OCI-LY7 (cell line): Measurements from ENCODE around the gene KAT6B. TPM values are rescaled to one million over a fixed set of nuclear protein-coding genes. Genes with fewer than 3 reads are reported as not detected.

Experiments
- BruUV-seq: library from RNA; stranded (reverse); fragments of 400-500 nt; replicated peaks from 2 replicates; lab custom pipeline; 2021; lab: Mats Ljungman, UMichigan
- CTCF ChIA-PET: fragments of 300-600 bp; sonication (Branson Sonifier 250); formaldehyde crosslinking; loops from one replicate; lab custom pipeline; 2022; ENCODE audit warnings: antibody characterized with exemption; ENCODE audit not compliant: unreplicated experiment; lab: Charles Lee
- POLR2A ChIA-PET: fragments of 300-600 bp; sonication (Branson Sonifier 250); formaldehyde crosslinking; loops from one replicate; lab custom pipeline; 2022; ENCODE audit warnings: antibody characterized with exemption; lab: Charles Lee
- DNase-seq: peaks from one replicate; pipeline ENCODE4 v3.0.0-alpha.2; 2015; ENCODE audit warnings: low spot score
- H2AFZ ChIP-seq: fragments of 200-600 bp; sonication (generic), shearing (Covaris generic); 2 replicates; pipeline ENCODE4 v1.6.1; 2014; ENCODE audit warnings: mild to moderate bottlenecking, antibody characterized with exemption, low read length, moderate library complexity
- H3K27ac ChIP-seq: fragments of 200-600 bp; sonication (generic); 2 replicates; pipeline ENCODE4 v1.5.1; 2014; ENCODE audit warnings: mixed run types, low read depth, mild to moderate bottlenecking, moderate library complexity, low read length, inconsistent platforms; ENCODE audit not compliant: poor library complexity, severe bottlenecking
- H3K36me3 ChIP-seq: fragments of 200-600 bp; sonication (generic); 2 replicates; pipeline ENCODE4 v1.6.1; 2014; ENCODE audit warnings: mild to moderate bottlenecking, antibody characterized with exemption, low read length, moderate library complexity, mixed read lengths; ENCODE audit not compliant: insufficient read depth
- H3K4me1 ChIP-seq: fragments of 200-600 bp; sonication (generic); 2 replicates; pipeline ENCODE4 v1.5.1; 2014; ENCODE audit warnings: mild to moderate bottlenecking, low read length; ENCODE audit not compliant: insufficient read depth, poor library complexity, severe bottlenecking
- H3K4me2 ChIP-seq: fragments of 200-600 bp; sonication (generic); 2 replicates; pipeline ENCODE4 v1.6.1; 2014; ENCODE audit warnings: mild to moderate bottlenecking, low read length
- H3K4me3 ChIP-seq: fragments of 200-600 bp; sonication (generic); 2 replicates; pipeline ENCODE4 v1.5.1; 2014; ENCODE audit warnings: mild to moderate bottlenecking, low read depth, low read length; ENCODE audit not compliant: poor library complexity, severe bottlenecking
- H3K79me2 ChIP-seq: fragments of 200-600 bp; sonication (generic); 2 replicates; pipeline ENCODE4 v1.6.1; 2016; ENCODE audit warnings: low read depth, mild to moderate bottlenecking, low read length, moderate library complexity, mixed read lengths; ENCODE audit not compliant: insufficient read depth
- H3K9me2 ChIP-seq: fragments of 200-600 bp; sonication (generic); 2 replicates; pipeline ENCODE4 v1.6.1; 2016; ENCODE audit warnings: mild to moderate bottlenecking, low read length, mixed read lengths; ENCODE audit not compliant: insufficient read depth
- H3K9me3 ChIP-seq: fragments of 200-600 bp; sonication (generic); 2 replicates; pipeline ENCODE4 v1.6.1; 2014; ENCODE audit warnings: mild to moderate bottlenecking, mixed run types, low read length, mixed read lengths
- H4K20me1 ChIP-seq: fragments of 200-600 bp; sonication (generic); 2 replicates; pipeline ENCODE4 v1.6.1; 2014; ENCODE audit warnings: mild to moderate bottlenecking, antibody characterized with exemption, low read length, moderate library complexity, mixed read lengths; ENCODE audit not compliant: insufficient read depth
- CTCF ChIP-seq: fragments of 200-600 bp; sonication (generic); conservative IDR thresholded peaks from 2 replicates; pipeline ENCODE4 v1.5.1; 2014; ENCODE audit warnings: mild to moderate bottlenecking, antibody characterized with exemption, low read length, moderate library complexity, mixed read lengths
- EZH2phosphoT487 ChIP-seq: fragments of 200-600 bp; sonication (generic); IDR thresholded peaks from 2 replicates; pipeline ENCODE4 v1.6.1; 2018; ENCODE audit warnings: low read depth, borderline replicate concordance, mild to moderate bottlenecking, mixed run types, antibody characterized with exemption, low read length, moderate library complexity, mixed read lengths
- intact Hi-C: fragments of 100-400 bp; cut with micrococcal nuclease; formaldehyde crosslinking; loops from one replicate; pipeline ENCODE4 v1.10.0; 2022; ENCODE audit not compliant: unreplicated experiment
- total RNA-seq, 2 experiments: library from RNA; depleted of rRNA in 1 of 2; stranded (reverse); fragments of >200 nt in 1 of 2; shearing (Covaris generic) in 1 of 2; gene quantifications; 2 replicates each; pipeline ENCODE4 v1.2.3, GENCODE V29; 2014 to 2022

KAT6B gene
- total RNA-seq, 2 experiments from 2014 or later: 20.8 to 40.8 TPM

DNA sequence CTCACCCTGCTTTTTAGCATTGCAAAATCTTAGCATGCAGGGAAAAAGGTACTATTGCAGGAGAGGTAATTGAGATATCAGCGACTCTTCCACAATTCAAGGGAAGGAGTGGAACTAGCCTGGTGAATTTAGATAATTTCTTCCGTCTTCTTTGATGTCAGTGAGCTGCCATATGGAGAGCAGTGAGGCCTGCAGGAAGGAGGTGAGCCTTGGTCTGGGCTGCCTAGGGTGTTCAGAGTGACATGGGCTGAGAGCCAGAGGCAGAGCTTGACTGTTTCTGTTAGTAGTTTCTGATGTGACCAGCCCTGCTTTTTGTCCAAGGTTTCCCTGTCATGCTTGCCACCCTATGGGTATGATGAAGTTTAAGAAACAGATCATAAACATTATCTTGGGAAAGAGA lies 28.6 kb downstream of the KAT6B start:
- peak overlapping the region; percentile 79; the same call in 1 of the 2 replicates for H2AFZ ChIP-seq
- peak; percentile 66 for DNase-seq
- peak overlapping the region; percentile 77 for H3K4me2 ChIP-seq
- POLR2A ChIA-PET: interaction anchor here (0.8 to 1.3 kb wide), 5 partner anchors 8 to 845 kb away, joined by 3 to 5 read pairs (median 3); no protein-coding TSS in a partner anchor
- no peaks in the 10 kb centered on the region for H3K9me2 ChIP-seq
- peaks cover 76% of the 10 kb centered on the region for H3K79me2 ChIP-seq
- CTCF ChIA-PET: interaction anchor here (0.6 kb wide), 1 partner anchor 356 kb away, joined by 11 read pairs; the partner anchor contains the start of gene VDAC2
- peaks cover 40% of the 10 kb centered on the region for H3K4me1 ChIP-seq
- no TSS peak for BruUV-seq
- H3K27ac ChIP-seq: peak overlapping the region; percentile 71
- TF ChIP-seq CTCF: no peak
- no peak for TF ChIP-seq EZH2phosphoT487
- peak overlapping the region; percentile 46 for H3K4me3 ChIP-seq
- no peaks in the 10 kb centered on the region for H4K20me1 ChIP-seq
- intact Hi-C loops: loop anchor here (2.0 kb wide), 1 partner anchor 28 kb away; the partner anchor contains the start of gene KAT6B
- no peaks in the 10 kb centered on the region for H3K9me3 ChIP-seq
- H3K36me3 ChIP-seq: peaks cover 6% of the 10 kb centered on the region; the same call in 1 of the 2 replicates

GRCh38 chr10:74855439-74855838 lies 29.0 kb downstream of the KAT6B start:
- Histone ChIP-seq H3K4me2 (peak overlapping the region; percentile 77), H3K4me1 (peaks cover 40% of the 10 kb centered on the region), H3K9me2 (no peaks in the 10 kb centered on the region), H3K27ac (peak overlapping the region; percentile 71), H2AFZ (peak overlapping the region; percentile 79; the same call in 1 of the 2 replicates), H3K9me3 (no peaks in the 10 kb centered on the region), H3K79me2 (peaks cover 72% of the 10 kb centered on the region), H3K4me3 (peak overlapping the region; percentile 46), H4K20me1 (no peaks in the 10 kb centered on the region), H3K36me3 (peaks cover 6% of the 10 kb centered on the region; the same call in 1 of the 2 replicates)
- no peak for DNase-seq
- ChIA-PET CTCF (no interaction called here), POLR2A (interaction anchor here (0.9 to 1.3 kb wide), 4 partner anchors 9 to 31 kb away, joined by 3 to 5 read pairs (median 4); no protein-coding TSS in a partner anchor)
- intact Hi-C loops: loop anchor here (2.0 kb wide), 1 partner anchor 29 kb away; the partner anchor contains the start of gene KAT6B
- no peak for TF ChIP-seq CTCF
- TF ChIP-seq EZH2phosphoT487: no peak
- no TSS peak for BruUV-seq

DNA sequence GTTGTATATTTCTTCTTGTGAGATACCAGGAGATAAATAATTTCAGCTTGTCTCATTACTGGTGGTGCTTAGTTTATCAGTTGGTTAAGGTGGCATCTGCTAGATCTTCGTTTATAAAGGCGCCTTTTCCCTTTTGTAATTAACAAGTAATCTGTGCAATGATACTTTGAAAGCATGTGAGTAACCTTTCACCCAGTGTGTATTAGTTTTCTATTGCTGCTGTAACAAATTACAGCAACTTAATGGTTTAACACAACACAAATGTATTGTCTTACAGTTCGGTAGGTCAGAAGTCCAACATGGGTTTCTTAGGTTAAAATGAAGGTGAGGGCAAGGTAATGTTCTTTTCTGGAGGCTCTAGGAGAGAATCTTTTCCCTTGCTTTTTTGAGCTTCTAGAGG lies 30.5 kb downstream of the KAT6B start:
- H4K20me1 ChIP-seq: no peaks in the 10 kb centered on the region
- H3K27ac ChIP-seq: no peak overlapping the region
- no peaks in the 10 kb centered on the region for H3K9me2 ChIP-seq
- H3K4me2 ChIP-seq: no peak overlapping the region
- intact Hi-C loops: no loop called here
- peaks cover 33% of the 10 kb centered on the region for H3K4me1 ChIP-seq
- no peak overlapping the region for H3K4me3 ChIP-seq
- POLR2A ChIA-PET: interaction anchor here (0.6 to 1.6 kb wide), 3 partner anchors 11 to 20 kb away, joined by 3 to 7 read pairs (median 5); no protein-coding TSS in a partner anchor
- peaks cover 61% of the 10 kb centered on the region for H3K79me2 ChIP-seq
- CTCF ChIA-PET: interaction anchor here (0.6 kb wide), 1 partner anchor 8 kb away, joined by 3 read pairs; no protein-coding TSS in a partner anchor
- peaks cover 6% of the 10 kb centered on the region; the same call in 1 of the 2 replicates for H3K36me3 ChIP-seq
- no peak for TF ChIP-seq EZH2phosphoT487
- TF ChIP-seq CTCF: no peak
- DNase-seq: no peak
- BruUV-seq: no TSS peak
- no peaks in the 10 kb centered on the region for H3K9me3 ChIP-seq
- no peak overlapping the region for H2AFZ ChIP-seq
